ENCODE data around the gene PTPRK.

DNA sequence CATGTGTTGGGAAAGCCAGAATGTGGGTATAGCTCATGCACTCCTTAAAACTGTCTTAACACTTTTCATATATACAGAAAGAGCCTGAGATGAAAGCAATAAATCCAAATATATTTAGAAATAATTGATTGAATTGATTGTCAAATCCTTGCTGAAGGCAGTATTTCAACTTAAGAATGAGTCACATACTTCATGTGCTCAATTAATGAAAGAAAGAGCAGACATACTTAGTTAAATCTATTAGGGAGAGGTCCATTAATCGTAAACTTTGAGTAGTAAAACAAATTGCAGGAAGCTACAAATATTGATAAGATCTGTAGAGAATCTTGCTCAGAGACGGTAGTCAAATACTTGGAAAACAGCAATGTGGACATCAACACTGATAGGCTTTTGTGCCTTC lies 358.0 kb downstream of the PTPRK start:
- TF ChIP-seq JUND (IDR thresholded peaks at IDR 0.05) = no peak
- TF ChIP-seq RAD21 (IDR thresholded peaks at IDR 0.05) = no peak
- TF ChIP-seq, protein P1, sequence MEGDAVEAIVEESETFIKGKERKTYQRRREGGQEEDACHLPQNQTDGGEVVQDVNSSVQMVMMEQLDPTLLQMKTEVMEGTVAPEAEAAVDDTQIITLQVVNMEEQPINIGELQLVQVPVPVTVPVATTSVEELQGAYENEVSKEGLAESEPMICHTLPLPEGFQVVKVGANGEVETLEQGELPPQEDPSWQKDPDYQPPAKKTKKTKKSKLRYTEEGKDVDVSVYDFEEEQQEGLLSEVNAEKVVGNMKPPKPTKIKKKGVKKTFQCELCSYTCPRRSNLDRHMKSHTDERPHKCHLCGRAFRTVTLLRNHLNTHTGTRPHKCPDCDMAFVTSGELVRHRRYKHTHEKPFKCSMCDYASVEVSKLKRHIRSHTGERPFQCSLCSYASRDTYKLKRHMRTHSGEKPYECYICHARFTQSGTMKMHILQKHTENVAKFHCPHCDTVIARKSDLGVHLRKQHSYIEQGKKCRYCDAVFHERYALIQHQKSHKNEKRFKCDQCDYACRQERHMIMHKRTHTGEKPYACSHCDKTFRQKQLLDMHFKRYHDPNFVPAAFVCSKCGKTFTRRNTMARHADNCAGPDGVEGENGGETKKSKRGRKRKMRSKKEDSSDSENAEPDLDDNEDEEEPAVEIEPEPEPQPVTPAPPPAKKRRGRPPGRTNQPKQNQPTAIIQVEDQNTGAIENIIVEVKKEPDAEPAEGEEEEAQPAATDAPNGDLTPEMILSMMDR (IDR thresholded peaks at IDR 0.05; ENCODE audit: low read depth, low read length, missing input control) = no peak
- no peak for TF ChIP-seq REST (IDR thresholded peaks at IDR 0.05)
- no peak for TF ChIP-seq RXRA (IDR thresholded peaks at IDR 0.05)

All from liver (tissue), 3 donors.